Measurements from ENCODE around the gene KIF19. TPM values are rescaled to one million over a fixed set of nuclear protein-coding genes. Genes with fewer than 3 reads are reported as not detected.

The KIF19 gene
- polyA plus RNA-seq, 3 donors, result 0.38 to 1.7 (median 0.90) TPM

DNA sequence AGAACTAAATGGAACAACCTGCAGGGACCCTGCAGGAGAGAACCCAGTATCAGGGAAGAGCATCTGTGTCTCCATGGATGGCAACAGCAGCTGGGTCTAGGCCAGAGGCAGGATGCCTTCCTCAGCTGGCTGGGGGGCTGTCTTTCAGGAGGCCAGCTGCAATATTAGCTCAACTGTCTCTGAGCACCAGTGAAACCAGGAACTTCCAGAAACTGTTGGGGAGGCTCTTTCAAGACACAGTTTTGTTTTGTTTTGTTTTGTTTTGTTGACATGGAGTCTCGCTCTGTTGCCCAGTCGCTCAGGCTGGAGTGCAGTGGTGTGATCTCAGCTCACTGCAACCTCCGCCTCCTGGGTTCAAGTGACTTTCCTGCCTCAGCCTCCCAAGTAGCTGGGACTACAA, 48.8 kb downstream of the KIF19 start:
- WGBS, 3 donors, result 82 to 90% (median 87%) methylated on average over 3 of the region's 3 CpGs
- no peak overlapping the region for H3K27ac ChIP-seq (ENCODE audit: low read depth, low read length)

DNA sequence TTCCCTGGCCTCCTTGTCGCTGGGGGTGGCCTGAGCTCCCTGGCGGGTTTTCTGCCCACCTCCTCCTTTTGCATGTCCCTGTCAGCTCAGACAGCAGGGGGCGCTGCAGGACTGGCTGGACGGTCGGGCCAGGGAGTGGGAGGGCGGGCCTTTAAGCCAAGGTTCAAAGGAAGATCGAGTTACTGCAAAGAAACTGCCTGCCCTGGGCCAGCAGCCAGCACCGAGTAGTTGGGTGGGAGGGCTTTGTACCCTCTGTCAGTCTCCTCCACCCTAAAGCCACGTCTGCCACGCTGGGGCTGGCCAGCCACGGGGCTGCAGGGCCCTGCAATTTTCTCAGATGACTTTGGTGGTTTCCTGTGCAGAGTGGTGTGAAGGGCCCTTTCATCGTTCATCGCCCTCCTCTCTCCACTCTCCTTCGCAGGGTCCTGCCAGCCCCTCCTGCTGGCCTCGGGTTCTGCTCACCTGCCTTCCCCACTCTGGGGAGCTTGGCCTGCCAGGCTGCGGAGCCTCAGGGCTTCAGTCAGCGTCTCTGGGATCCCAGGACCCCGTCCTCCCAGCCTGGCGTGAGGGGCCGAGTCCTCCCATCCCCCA, 53.6 kb downstream of the KIF19 start:
- no peak overlapping the region for H3K27ac ChIP-seq (ENCODE audit: low read depth, low read length)
- 13 to 16% (median 15%) methylated on average over 20 of the region's 20 CpGs for WGBS, 3 donors

- H3K27ac ChIP-seq (ENCODE audit: low read depth, low read length), result no peak overlapping the region
- WGBS, 3 donors, result 29 to 37% (median 34%) methylated on average over 17 of the region's 17 CpGs
Measured at GRCh38 chr17:74380086-74380958, 54.3 kb downstream of the KIF19 start.

GRCh38 chr17:74380959-74381808, 55.2 kb downstream of the KIF19 start:
- 74 to 86% (median 76%) methylated on average over 15 of the region's 15 CpGs for WGBS, 3 donors
- H3K27ac ChIP-seq (ENCODE audit: low read depth, low read length), result no peak overlapping the region

DNA sequence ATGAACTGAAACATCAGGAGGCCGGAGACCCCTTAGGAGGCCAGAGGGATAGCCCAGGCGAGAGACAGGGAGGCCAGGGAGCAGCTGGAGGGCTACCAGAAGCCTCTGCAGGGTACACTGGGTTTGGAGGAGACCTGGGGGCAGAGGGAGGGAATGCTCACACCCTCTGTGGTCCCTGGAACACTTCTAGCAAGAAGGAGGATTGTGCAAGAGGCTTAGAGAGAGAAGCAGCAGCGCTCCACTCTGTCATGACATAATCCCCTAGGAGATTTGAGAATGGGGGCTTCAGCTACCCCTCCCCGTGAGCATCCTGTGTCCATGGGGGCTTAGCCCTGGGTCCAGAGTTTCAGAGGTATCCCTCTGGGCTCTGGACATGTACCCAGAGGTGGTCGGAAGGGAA, 57.1 kb downstream of the KIF19 start:
- 72 to 87% (median 87%) methylated on average over 5 of the region's 5 CpGs for WGBS, 3 donors
- H3K27ac ChIP-seq (ENCODE audit: low read depth, low read length), result no peak overlapping the region

DNA sequence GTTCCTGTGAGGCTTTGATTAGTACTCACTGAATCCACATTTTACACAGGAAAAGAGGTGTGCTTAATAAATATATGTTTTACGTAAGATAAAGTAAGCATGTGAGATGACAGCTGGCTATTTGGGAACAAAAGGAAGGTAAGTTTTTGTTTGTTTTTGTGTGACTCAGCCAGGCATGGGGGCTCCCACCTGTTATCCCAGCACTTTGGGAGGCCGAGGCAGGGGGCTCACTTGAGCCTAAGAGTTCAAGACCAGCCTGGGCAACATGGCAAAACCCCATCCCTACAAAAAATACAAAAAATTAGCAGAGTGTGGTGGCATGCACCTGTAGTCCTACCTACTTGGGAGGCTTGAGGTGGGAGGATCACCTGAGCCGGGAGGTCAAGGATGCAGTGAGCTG, 59.2 kb downstream of the KIF19 start:
- no peak overlapping the region for H3K27ac ChIP-seq (ENCODE audit: low read depth, low read length)
- 83 to 97% (median 88%) methylated on average over 3 of the region's 3 CpGs for WGBS, 3 donors

DNA sequence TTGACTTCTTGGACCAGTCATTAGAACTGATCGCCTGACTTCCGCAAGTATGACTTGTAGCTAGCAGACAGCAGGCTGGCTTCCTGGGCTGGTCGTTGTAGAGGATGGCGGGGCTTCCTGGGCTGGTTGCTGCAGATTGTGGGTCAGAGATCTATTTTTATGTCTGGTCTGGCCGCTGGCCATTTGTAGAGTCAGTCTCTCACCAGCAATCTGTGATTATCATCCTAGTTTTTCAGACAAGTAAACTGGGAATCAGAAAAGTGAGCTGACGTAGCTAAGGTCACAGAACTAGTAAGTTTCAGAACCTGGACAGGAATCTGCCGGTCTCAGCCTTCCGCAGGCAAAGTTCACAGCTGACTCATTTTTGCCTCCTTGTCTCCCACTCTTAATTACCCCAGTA, 60.4 kb downstream of the KIF19 start:
- no peak overlapping the region for H3K27ac ChIP-seq (ENCODE audit: low read depth, low read length)
- 29 to 74% (median 41%) methylated on average over 8 of the region's 8 CpGs for WGBS, 3 donors

DNA sequence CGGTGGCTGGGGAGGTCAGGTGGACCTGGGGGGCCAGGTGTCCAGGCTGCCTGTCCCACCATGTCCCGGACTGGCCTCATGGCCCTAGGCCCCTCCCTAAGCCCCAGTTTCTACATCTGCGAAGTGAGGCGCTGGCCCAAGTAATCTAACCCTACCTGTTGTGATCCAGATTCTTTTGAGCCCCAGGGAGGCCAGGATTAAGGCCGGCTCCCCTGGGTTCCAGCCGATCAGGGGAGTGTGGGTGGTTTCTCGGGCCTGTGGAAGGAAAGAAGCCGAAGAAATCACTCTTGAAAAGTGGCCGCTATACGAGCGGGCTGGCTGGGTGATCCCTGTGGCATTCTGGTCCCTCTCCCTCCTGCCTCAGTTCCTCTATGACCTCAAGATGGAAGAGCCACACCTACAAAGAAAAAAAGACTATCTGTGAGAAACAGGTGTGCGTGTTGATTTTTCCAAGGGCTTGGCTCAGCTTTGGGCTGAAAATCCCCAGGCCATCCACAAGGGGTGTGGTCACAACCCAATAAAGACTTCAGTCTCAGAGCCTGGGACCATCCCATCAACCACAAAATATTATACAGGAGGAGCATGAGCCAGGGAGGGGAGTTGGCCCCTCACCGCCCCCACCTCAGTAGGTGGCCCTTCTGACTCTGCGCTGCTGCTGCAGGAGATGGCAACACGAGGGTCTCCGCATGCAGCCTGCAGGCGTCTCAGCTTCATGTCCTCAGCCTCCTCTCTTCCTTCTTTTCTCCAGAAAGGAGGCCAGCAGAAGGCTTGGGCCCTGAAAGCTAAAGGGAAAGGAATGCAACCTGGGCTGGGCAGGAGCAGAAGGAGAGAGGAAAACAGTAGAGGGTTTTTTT, 61.6 kb downstream of the KIF19 start:
- no peak overlapping the region for H3K27ac ChIP-seq (ENCODE audit: low read depth, low read length)
- 80 to 91% (median 87%) methylated on average over 17 of the region's 17 CpGs for WGBS, 3 donors

DNA sequence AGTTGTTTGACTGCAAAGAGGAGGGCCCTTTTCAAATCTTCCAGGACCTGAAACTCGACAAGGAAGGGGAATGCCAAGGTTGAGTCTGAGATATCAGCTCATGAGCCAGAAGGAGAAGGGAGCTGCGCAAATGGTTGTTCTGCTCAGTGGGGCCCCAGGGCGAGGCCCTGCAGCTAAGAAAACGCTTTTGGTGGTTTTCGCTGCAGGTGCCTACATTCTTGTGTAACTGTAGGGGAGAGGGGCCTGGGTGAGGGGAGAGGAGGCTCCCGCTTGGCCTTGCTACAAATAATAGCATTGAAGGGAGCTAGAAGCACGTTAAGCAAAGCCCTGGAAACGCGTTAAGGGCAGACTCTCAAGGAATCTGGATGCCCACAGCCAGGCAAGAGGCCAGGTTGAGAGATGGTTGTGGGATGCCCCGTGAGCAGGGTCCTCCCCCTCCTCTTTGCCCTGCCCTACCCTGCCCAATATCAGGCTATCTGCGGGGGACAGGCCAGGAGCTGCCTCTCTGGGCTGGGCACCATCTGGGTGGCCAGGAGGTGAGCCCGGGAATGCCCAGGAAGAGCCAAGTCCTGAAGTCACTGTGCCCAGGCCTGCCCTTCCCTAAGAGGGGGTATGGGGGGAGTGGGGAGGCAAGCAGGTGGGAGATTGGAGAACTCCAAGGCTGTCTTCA, 63.2 kb downstream of the KIF19 start:
- no peak overlapping the region for H3K27ac ChIP-seq (ENCODE audit: low read depth, low read length)
- 71 to 85% (median 81%) methylated on average over 12 of the region's 12 CpGs for WGBS, 3 donors

DNA sequence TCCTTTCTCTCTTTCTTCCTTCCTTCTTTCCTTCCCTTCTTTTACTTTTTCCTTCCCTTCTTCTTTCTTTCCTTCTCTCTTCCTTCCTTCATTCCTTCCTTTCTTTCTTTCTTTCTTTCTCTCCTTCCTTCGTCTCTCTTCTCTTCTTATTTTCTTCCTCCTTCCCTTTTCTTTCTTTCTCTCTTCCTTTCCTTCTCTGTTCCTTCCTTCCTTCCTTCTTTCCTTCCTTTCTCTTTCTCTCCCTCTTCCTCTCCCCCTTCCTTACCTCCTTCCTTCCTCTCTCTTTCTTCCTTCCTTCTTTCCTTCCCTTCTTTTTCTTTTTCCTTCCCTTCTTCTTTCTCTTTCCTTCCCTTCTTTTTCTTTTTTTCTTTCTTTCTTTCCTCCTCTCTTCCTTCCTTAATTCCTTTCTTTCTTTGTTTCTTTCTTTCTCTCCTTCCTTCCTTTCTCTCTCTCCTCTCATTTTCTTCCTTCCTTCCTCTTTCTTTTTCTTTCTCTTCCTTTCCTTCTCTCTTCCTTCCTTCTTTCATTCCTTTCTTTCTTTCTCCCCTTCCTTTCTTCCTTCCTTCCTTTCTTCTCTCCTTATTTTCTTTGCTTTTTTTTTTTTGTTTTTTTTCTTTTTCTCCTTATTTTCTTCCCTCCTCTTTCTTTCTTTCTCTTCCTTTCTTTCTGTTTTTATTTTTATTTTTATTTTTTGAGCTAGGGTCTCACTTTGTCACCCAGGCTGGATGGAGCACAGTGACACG, 64.1 kb downstream of the KIF19 start:
- WGBS, 3 donors, result 76 to 89% (median 89%) methylated on average over 2 of the region's 2 CpGs
- H3K27ac ChIP-seq (ENCODE audit: low read depth, low read length), result no peak overlapping the region

DNA sequence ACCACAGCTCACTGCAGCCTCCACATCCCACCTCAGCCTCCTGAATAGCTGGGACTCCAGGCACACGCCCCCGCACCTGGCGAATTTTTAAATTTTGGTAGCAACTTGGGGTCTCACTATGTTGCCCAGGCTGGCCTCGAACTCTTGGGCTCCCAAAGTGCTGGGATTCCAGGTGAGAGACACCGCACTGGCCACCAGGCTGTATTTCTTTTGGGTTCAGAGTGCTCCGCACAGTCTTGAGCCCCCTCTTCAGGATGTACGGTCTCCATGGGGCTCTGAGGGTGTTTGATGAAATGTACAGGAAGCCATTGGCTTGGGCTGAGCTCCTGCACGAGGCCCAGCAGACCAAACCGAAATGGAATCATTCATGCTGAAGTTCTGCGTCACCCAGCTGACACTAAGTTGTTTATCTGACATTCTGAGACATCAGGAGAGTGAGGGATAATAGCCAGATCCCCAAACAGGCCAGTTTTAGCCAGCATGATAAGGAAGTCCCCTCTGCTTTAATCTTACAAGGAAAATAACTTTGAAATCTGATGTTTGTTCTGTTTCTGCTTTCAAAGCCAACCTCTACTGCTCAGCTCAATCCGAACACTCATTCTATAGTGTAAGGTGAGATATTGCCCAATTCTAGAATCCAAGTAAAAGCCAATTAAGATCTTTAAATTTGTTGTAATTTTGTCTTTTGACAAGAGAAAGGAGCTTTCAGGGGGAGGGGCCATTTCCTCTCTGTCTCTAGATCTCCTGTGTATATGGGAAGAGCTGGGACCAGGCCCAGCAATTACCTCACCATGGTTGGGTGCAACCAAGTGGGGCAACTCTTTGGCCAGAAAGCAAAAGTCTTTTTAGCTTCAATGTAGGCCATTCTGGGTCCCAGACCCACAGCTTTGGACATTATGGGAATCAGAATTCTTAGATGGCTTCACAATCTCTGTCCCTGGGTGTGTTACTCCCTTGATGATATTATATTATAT, 64.9 kb downstream of the KIF19 start:
- H3K27ac ChIP-seq (ENCODE audit: low read depth, low read length), result no peak overlapping the region
- 79 to 85% (median 84%) methylated on average over 11 of the region's 11 CpGs for WGBS, 3 donors

DNA sequence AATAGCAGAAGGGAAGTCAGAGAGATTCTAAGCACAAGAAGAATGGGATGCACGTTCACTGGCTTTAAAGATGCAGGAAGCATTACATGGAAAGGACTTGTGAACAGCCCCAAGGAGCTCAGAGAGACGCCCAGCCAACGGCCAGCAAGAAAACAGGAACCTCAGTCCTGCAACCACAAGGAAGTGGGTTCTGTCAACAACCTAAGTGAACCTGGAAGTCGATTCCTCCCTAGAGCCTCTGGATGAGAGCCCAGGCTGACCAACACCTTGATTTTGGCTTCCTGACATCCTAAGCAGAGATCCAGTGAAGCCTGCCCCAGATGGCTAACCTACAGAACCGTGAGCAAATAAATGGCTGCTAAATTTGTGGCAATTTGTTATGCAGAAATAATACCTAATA, 65.7 kb downstream of the KIF19 start:
- no peak overlapping the region for H3K27ac ChIP-seq (ENCODE audit: low read depth, low read length)
- WGBS, 3 donors, result 36 to 84% (median 36%) methylated on average over 5 of the region's 5 CpGs

DNA sequence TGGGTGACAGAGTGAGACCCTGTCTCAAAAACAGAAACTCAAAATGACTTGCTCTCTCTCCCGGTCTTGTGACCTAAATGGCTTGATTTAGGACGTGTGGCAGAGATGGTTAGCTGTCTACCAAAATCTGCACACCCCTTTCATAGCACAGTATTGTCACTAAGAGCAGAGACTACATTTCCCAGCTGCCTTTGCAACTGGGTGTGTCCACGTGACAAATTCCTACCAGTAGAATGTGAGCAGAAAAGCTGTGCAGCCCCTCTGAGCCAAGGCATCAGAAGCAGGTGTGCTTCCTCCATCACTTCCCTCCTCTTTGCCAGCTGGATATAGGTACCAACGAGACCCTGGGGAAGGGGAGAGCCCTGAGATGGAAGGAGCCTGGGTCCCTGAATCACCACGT, 66.8 kb downstream of the KIF19 start:
- H3K27ac ChIP-seq (ENCODE audit: low read depth, low read length), result no peak overlapping the region
- 65 to 84% (median 82%) methylated on average over 5 of the region's 5 CpGs for WGBS, 3 donors

DNA sequence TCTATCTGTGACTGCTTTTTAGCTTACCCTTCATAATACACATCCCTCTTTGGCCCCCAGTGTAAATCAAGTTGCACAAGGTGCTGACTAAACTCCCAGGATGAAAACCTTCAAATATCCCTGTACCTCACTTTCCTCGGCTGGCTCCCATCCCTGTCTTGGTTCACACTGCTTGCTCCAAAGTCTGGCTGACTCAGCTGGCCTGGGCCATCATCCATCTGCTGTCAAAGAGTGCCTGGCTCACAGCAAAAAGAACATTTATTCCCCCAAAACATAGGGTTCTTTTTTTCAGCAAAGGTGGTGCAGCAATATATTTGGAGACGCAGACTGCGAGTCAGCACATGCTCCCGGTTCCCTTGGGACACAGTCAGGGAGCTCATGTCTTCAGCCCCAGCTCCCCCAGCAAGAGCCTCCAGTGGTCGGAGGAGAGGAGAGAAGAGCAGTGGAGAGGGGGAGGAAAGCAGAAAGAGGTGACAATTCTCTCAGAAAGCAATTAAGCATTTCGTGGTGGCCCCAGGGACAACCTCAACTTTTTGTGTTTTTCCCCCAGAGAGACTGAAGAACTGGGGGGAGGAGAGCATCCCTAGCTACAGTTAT, 67.4 kb downstream of the KIF19 start:
- 61 to 86% (median 73%) methylated on average over 6 of the region's 6 CpGs for WGBS, 3 donors
- H3K27ac ChIP-seq (ENCODE audit: low read depth, low read length), result no peak overlapping the region

DNA sequence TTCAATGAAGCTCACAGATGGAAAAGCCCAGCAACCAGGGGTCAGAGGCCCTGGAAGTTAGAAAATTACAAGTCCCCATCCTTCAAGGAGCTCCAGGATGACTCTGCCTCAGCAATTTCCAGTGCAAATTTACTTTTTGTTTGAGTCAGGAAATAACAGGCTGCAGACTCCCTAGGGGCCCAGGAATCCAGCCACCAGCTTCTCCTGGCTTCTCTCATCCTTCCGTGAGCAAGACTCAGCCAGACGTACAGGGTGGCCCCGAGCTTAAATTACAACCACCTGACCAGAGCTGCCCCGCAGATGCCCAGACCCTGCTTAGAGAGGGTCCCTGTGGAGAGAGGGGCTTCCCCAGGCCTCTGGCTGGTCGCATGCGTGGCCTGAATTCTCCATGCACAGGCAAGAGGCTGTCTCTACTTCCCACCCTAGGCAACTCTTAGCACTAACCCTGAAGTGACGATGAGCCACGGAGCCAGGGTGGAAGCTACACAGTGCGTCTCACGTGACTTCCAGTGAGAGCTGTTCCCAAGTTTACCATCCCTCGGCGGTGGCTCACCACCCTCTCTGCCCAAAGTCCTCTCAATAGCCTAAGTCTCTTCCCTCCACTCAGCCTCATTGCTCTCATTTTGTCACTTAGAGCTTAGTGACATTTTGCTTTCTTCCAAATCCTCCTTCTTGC, 68.4 kb downstream of the KIF19 start:
- 82 to 89% (median 84%) methylated on average over 12 of the region's 12 CpGs for WGBS, 3 donors
- no peak overlapping the region for H3K27ac ChIP-seq (ENCODE audit: low read depth, low read length)

Measured in adipose tissue (tissue), 3 donors.